K562 (cell line): ENCODE data around the gene RNU6-1. TPM values are rescaled to one million over a fixed set of nuclear protein-coding genes. Genes with fewer than 3 reads are reported as not detected.

Source experiments
- ATAC-seq: fragments of 200-7000 bp; cut with Tn5 transposase; 3 replicates; pipeline ENCODE4 v1.9.1; 2020; ENCODE audit warnings: moderate library complexity
- BruUV-seq: library from RNA; stranded (reverse); fragments of 400-500 nt; replicated peaks from 2 replicates; lab custom pipeline; 2021; lab: Mats Ljungman, UMichigan
- CTCF ChIA-PET: fragments of 300-600 bp; formaldehyde crosslinking; extraction: SDS; loops from one replicate; lab custom pipeline; 2021; ENCODE audit warnings: low intra/inter-chr PET ratio; lab: Yijun Ruan, JAX
- POLR2A ChIA-PET: fragments of 300-600, 350-650 bp; sonication (Branson Sonifier 250); formaldehyde crosslinking; extraction: SDS; loops from one replicate; lab custom pipeline; 2021; ENCODE audit warnings: antibody characterized with exemption, inconsistent platforms; lab: Yijun Ruan, JAX
- DNase-seq, 4 experiments: peaks; one replicate each; pipeline versions ENCODE4 v3.0.0 to v3.0.0-alpha.2; 2011 to 2018; ENCODE audit warnings: low spot score in 3 of 4, mixed read lengths in 3 of 4; ENCODE audit errors: extremely low read depth in 1 of 4
- FAIRE-seq: peaks from 2 replicates; lab custom pipeline; 2011; peaks lifted over from hg19 to GRCh38; lab: Jason Lieb, UNC
- H2AFZ ChIP-seq: 2 replicates; pipeline ENCODE4 v1.6.0; 2011; ENCODE audit warnings: low read depth, low read length, control low read depth, inconsistent platforms
- H3K27ac ChIP-seq: fragments of 200-600 bp; 3 replicates; pipeline ENCODE4 v1.8.0; 2011; ENCODE audit warnings: low read depth, mild to moderate bottlenecking, control low read depth, inconsistent platforms, low read length, moderate library complexity, mixed read lengths; ENCODE audit errors: extremely low read depth
- H3K27me3 ChIP-seq, 2 experiments: fragments of 300-600 bp in 1 of 2; 2 replicates in 1 of 2; 3 replicates in 1 of 2; pipeline versions ENCODE4 v1.6.0 to v1.8.0; 2011; ENCODE audit warnings: inconsistent platforms in 2 of 2, low read length in 2 of 2, mild to moderate bottlenecking in 1 of 2, mixed read lengths in 1 of 2, moderate library complexity in 1 of 2; ENCODE audit not compliant: control insufficient read depth in 2 of 2, insufficient read depth in 2 of 2
- H3K36me3 ChIP-seq: fragments of 300-600 bp; 3 replicates; pipeline ENCODE4 v1.8.0; 2011; ENCODE audit warnings: mild to moderate bottlenecking, low read length, inconsistent platforms; ENCODE audit not compliant: control insufficient read depth, insufficient read depth
- H3K4me1 ChIP-seq, 2 experiments: fragments of 200-600 bp in 1 of 2; replicated peaks in 1 of 2; 2 replicates in 1 of 2; 3 replicates in 1 of 2; pipeline versions ENCODE4 v1.5.1 to v1.8.0; 2011; ENCODE audit warnings: inconsistent platforms in 2 of 2, low read length in 2 of 2, mild to moderate bottlenecking in 1 of 2, mixed read lengths in 1 of 2, moderate library complexity in 1 of 2; ENCODE audit not compliant: control insufficient read depth in 2 of 2, insufficient read depth in 2 of 2
- H3K4me2 ChIP-seq: 2 replicates; pipeline ENCODE4 v1.6.1; 2011; ENCODE audit warnings: low read length, control low read depth, inconsistent platforms, mixed read lengths; ENCODE audit not compliant: insufficient read depth
- H3K4me3 ChIP-seq: fragments of 200-600 bp; sonication (generic), shearing (Covaris generic); 2 replicates; pipeline ENCODE4 v1.5.1; 2016; ENCODE audit warnings: control low read depth, inconsistent platforms
- H3K79me2 ChIP-seq: fragments of 200-600 bp; 3 replicates; pipeline ENCODE4 v1.8.0; 2011; ENCODE audit warnings: low read length, inconsistent platforms; ENCODE audit not compliant: control insufficient read depth, insufficient read depth
- H3K9ac ChIP-seq, 2 experiments: 2 replicates each; pipeline versions ENCODE4 v1.6.0 to v1.6.1; 2011; ENCODE audit warnings: low read depth in 2 of 2, low read length in 2 of 2, control low read depth in 1 of 2, inconsistent platforms in 1 of 2, mild to moderate bottlenecking in 1 of 2, mixed read lengths in 1 of 2; ENCODE audit not compliant: insufficient read depth in 1 of 2
- H3K9me1 ChIP-seq: one replicate; pipeline ENCODE4 v1.6.0; 2011; ENCODE audit warnings: inconsistent platforms, mild to moderate bottlenecking, low read length, moderate library complexity; ENCODE audit not compliant: control insufficient read depth, insufficient read depth
- H3K9me3 ChIP-seq: replicated peaks from 2 replicates; pipeline ENCODE4 v1.5.1; 2011; ENCODE audit warnings: low read depth, low read length, inconsistent platforms; ENCODE audit not compliant: control insufficient read depth, insufficient read depth
- H4K20me1 ChIP-seq: replicated peaks from 2 replicates; pipeline ENCODE4 v1.6.1; 2011; ENCODE audit warnings: low read length, inconsistent platforms, mixed read lengths; ENCODE audit not compliant: control insufficient read depth, insufficient read depth
- HIVEP1 ChIP-seq: fragments of 250-450 bp; sonication (Bioruptor Pico); IDR thresholded peaks from 2 replicates; pipeline ENCODE4 v1.4.0; 2020; ENCODE audit warnings: mild to moderate bottlenecking
- MEIS2 ChIP-seq: fragments of 450-650 bp; IDR thresholded peaks from 2 replicates; pipeline ENCODE4 v1.6.1; 2014; ENCODE audit warnings: mild to moderate bottlenecking; ENCODE audit not compliant: partially characterized antibody
- NFYB ChIP-seq: IDR thresholded peaks from 2 replicates; pipeline ENCODE4 v1.6.1; 2011; ENCODE audit warnings: mild to moderate bottlenecking, moderate library complexity; ENCODE audit not compliant: insufficient read length; ENCODE audit errors: extremely low read depth
- NUFIP1 ChIP-seq: fragments of 450-650 bp; IDR thresholded peaks from 2 replicates; pipeline ENCODE4 v1.6.1; 2018; ENCODE audit not compliant: partially characterized antibody
- RBM15 ChIP-seq: fragments of 200-400 bp; formaldehyde crosslinking; IDR thresholded peaks from 2 replicates; pipeline ENCODE4 v1.6.1; 2018; ENCODE audit warnings: mild to moderate bottlenecking, low read length, moderate library complexity; ENCODE audit not compliant: insufficient read depth
- ZNF79 ChIP-seq: fragments of 250-450 bp; sonication (Bioruptor Pico); IDR thresholded peaks from 2 replicates; pipeline ENCODE4 v1.4.0; 2020; ENCODE audit warnings: low read depth, mild to moderate bottlenecking, moderate library complexity
- WGBS: fragments of 100-300 bp; shearing (Covaris generic); methylation state at CpG from one replicate; pipeline ENCODE4 v1.1.6; 2016; ENCODE audit warnings: low coverage, mixed read lengths; ENCODE audit not compliant: insufficient coverage; ENCODE audit errors: missing lambda C conversion rate; 5-methylcytosine and 5-hydroxymethylcytosine counted together
- in situ Hi-C: fragments of 300-500 bp; cut with MboI; formaldehyde crosslinking; loops from 4 replicates; pipeline ENCODE4 v1.15.0; 2018; ENCODE audit warnings: inconsistent platforms, mixed read lengths
- intact Hi-C: fragments of 100-400 bp; cut with micrococcal nuclease; formaldehyde crosslinking; loops from 2 replicates; pipeline ENCODE4 v1.14.2; 2022
- polyA plus RNA-seq, 8 experiments: library from polyadenylated mRNA; depleted of rRNA in 4 of 8; stranded (reverse) in 5 of 8; unstranded in 3 of 8; fragments of >200 nt; fragmentation: Nextera tagmentation in 2 of 8; fragmentation: Illumina TruSeq in 1 of 8; extraction: Ambion mirVana in 2 of 8; extraction: Trizol in 1 of 8; gene quantifications; 2 replicates each; pipeline versions ENCODE4 v1.2.1 to v1.2.3, GENCODE V29; 2011 to 2014; ENCODE audit warnings: inconsistent platforms in 1 of 8, missing spikeins in 1 of 8
- total RNA-seq, 7 experiments: library from RNA; depleted of rRNA in 6 of 7; stranded (reverse); fragments of >200 nt in 6 of 7; fragmentation: Illumina TruSeq in 2 of 7; extraction: Trizol in 2 of 7; gene quantifications; 2 replicates each; pipeline versions ENCODE4 v1.2.1 to v1.2.3, GENCODE V29; 2011 to 2021; ENCODE audit warnings: low replicate concordance in 1 of 7
- TF ChIP-seq, protein P1 (sequence below): sonication (generic); formaldehyde crosslinking; IDR thresholded peaks from 2 replicates; pipeline ENCODE4 v1.8.0; 2022; ENCODE audit warnings: missing genetic modification reagents, mild to moderate bottlenecking, moderate library complexity, borderline replicate concordance

Gene RNU6-1
- total and polyA plus RNA-seq, 9 of the 15 experiments (the other 6 are each of a cell fraction or from before 2014, with no cell fraction given): not detected

DNA sequence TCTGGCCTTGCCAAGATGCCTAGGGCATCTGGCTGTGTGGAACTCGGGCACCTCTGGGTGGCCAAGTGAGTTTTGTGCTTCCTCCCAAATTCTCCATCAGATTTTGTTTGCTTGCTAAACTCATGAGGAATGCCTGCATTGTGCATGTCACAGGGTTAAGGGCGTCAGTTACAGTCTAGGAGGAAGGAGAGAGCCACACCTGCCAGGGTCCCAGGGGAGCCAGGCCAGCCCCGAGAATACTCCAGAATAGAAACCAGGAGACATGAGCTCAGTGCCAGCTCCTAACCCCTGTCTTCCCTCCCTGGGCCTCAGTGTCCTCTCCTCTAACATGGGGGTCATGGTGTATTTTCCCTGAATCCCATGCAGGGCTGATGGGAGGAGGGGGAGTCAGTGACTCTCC is 36.5 kb downstream of the RNU6-1 start:
- Histone ChIP-seq H3K27ac (no peak overlapping the region), H4K20me1 (peaks cover 11% of the 10 kb centered on the region; the same call in 1 of the 2 replicates), H3K4me2 (no peak overlapping the region), H3K36me3 (no peaks in the 10 kb centered on the region), H3K4me3 (no peak overlapping the region), H2AFZ (no peak overlapping the region), H3K9me1 (peaks cover 11% of the 10 kb centered on the region), H3K9ac (no peak overlapping the region), H3K27me3 (no peaks in the 10 kb centered on the region), H3K4me1 (peaks cover 17 to 35% of the 10 kb centered on the region in 2 experiments), H3K79me2 (no peaks in the 10 kb centered on the region), H3K9me3 (no peaks in the 10 kb centered on the region)
- TF ChIP-seq NUFIP1: no peak
- no peak for TF ChIP-seq NFYB
- no peak for TF ChIP-seq MEIS2
- TF ChIP-seq RBM15: no peak
- TF ChIP-seq HIVEP1 (CRISPR knock-in tag): no peak
- TF ChIP-seq ZNF79 (CRISPR knock-in tag): no peak
- TF ChIP-seq, protein P1, sequence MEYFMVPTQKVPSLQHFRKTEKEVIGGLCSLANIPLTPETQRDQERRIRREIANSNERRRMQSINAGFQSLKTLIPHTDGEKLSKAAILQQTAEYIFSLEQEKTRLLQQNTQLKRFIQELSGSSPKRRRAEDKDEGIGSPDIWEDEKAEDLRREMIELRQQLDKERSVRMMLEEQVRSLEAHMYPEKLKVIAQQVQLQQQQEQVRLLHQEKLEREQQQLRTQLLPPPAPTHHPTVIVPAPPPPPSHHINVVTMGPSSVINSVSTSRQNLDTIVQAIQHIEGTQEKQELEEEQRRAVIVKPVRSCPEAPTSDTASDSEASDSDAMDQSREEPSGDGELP (CRISPR knock-in tag): no peak
- POLR2A ChIA-PET: interaction anchor here (1.0 kb wide), 1 partner anchor 23 kb away, joined by 3 read pairs; no protein-coding TSS in a partner anchor
- in situ Hi-C loops (no loop called here), intact Hi-C loops (no loop called here)
- CTCF ChIA-PET: no interaction called here
- ATAC-seq (no peak), DNase-seq (no peak), FAIRE-seq (no peak)
- WGBS: 15% methylated on average over 1 of the region's 3 CpGs
- no TSS peak for BruUV-seq
